Peyer's patch (tissue), 4 donors: ENCODE measurements around the gene ERC2. TPM values are rescaled to one million over a fixed set of nuclear protein-coding genes. Genes with fewer than 3 reads are reported as not detected.

ENCODE experiments used
- DNase-seq, 3 donors: peaks; one replicate each; pipeline ENCODE4 v3.0.0-alpha.2; 2017 to 2019
- H3K27ac ChIP-seq, 4 donors: fragments of 200-600 bp; sonication (generic); one replicate each; pipeline ENCODE4 v1.5.1; 2016 to 2019
- H3K27me3 ChIP-seq, 2 donors: fragments of 200-600 bp; sonication (generic); one replicate each; pipeline ENCODE4 v1.5.1; 2019
- H3K36me3 ChIP-seq, 3 donors: fragments of 200-600 bp; sonication (generic); one replicate each; pipeline ENCODE4 v1.5.1; 2016 to 2019
- H3K4me1 ChIP-seq, 4 donors: fragments of 200-600 bp; sonication (generic); one replicate each; pipeline ENCODE4 v1.5.1; 2016 to 2019
- H3K4me3 ChIP-seq, 4 donors: fragments of 200-600 bp; sonication (generic); 1 replicate in 3 of 4; 2 replicates in 1 of 4; pipeline ENCODE4 v1.5.1; 2016 to 2019; ENCODE audit warnings: mild to moderate bottlenecking in 1 of 4
- H3K9me3 ChIP-seq, 4 donors: fragments of 200-600 bp; sonication (generic); one replicate each; pipeline ENCODE4 v1.5.1; 2016 to 2019; ENCODE audit warnings: mild to moderate bottlenecking in 1 of 4
- POLR2A ChIP-seq, 2 donors: fragments of 450-650 bp; IDR thresholded peaks; one replicate each; pipeline ENCODE4 v1.5.1; 2017; ENCODE audit warnings: antibody characterized with exemption in 2 of 2, mild to moderate bottlenecking in 2 of 2, moderate library complexity in 2 of 2
- total RNA-seq, 4 donors: library from RNA; depleted of rRNA; stranded (reverse); fragments of >200 nt; gene quantifications; one replicate each; pipeline ENCODE4 v1.1.0, GENCODE V29; 2016
- TF ChIP-seq, protein P1 (sequence below), 6 experiments: fragments of 450-650 bp in 4 of 6; fragments of 200-600 bp in 2 of 6; sonication (generic) in 1 of 6; IDR thresholded peaks; one replicate each; pipeline ENCODE4 v1.5.1; 2017 to 2019; ENCODE audit warnings: antibody characterized with exemption in 6 of 6, mild to moderate bottlenecking in 3 of 6, moderate library complexity in 1 of 6

The ERC2 gene
- total RNA-seq, 4 donors from 2014 or later = 0.18 to 0.83 TPM; not detected in 2

DNA sequence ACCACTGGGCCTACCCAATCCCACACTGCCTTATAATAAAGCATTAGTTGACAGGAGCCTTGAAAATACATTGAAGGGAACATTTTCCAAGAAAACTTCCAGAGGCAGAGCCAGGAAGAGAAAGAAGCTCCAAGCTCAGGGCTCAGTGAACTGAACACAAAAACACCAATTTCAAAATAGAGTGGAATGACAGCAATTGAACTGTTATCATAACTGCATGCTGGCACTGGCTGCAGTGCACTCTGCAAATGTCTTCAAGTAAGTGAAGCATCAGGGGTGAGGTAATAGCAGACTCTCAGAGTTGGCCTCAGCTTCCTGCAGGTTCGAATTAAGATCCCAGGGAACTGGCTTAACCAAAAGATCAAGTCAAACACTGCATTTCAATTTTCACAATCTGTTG is 593.2 kb downstream of the ERC2 start:
- no peaks in the 10 kb centered on the region for H3K27me3 ChIP-seq
- H3K27ac ChIP-seq = no peak overlapping the region
- no peaks in the 10 kb centered on the region for H3K9me3 ChIP-seq
- H3K4me3 ChIP-seq = no peak overlapping the region
- TF ChIP-seq, protein P1, sequence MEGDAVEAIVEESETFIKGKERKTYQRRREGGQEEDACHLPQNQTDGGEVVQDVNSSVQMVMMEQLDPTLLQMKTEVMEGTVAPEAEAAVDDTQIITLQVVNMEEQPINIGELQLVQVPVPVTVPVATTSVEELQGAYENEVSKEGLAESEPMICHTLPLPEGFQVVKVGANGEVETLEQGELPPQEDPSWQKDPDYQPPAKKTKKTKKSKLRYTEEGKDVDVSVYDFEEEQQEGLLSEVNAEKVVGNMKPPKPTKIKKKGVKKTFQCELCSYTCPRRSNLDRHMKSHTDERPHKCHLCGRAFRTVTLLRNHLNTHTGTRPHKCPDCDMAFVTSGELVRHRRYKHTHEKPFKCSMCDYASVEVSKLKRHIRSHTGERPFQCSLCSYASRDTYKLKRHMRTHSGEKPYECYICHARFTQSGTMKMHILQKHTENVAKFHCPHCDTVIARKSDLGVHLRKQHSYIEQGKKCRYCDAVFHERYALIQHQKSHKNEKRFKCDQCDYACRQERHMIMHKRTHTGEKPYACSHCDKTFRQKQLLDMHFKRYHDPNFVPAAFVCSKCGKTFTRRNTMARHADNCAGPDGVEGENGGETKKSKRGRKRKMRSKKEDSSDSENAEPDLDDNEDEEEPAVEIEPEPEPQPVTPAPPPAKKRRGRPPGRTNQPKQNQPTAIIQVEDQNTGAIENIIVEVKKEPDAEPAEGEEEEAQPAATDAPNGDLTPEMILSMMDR (IDR thresholded peaks at IDR 0.05) = no peak
- no peak for TF ChIP-seq POLR2A (IDR thresholded peaks at IDR 0.05)
- H3K4me1 ChIP-seq = no peaks in the 10 kb centered on the region
- no peaks in the 10 kb centered on the region for H3K36me3 ChIP-seq
- no peak for DNase-seq

DNA sequence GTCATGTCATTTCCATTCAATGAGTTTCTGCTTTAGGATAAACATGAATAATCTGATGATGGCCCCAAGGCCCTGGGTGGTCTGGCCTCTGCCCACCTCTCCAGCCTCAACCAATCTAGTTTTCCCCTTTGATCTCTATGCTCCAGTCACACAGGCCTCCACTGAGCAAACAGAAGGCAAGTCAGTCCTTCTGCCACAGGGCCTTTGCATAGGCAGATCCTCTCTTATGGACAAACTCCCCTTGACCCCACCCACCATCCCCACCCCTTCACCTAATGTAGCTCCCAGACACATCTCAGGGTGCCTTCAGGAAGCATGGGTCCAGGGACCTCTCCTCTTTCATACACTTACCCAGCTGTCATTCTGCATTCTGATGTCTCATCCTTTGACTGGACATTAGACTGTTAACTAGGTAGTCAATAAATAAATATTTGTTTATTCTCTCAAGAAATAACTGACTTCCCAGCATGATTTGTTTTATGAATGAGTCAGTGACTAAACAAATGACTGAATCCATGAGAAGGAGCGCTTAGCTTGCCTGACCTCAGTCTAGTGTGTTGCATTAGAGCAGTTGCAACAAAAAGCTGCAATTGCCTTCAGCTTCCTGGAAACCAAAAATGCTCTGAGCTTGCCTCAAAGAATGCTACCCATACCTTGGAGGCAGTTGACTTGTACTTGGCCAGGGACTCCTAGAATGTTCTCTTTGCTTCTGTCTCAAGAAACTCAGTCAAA is 594.6 kb downstream of the ERC2 start:
- TF ChIP-seq POLR2A (IDR thresholded peaks at IDR 0.05) = no peak
- TF ChIP-seq, protein P1 (IDR thresholded peaks at IDR 0.05) = no peak
- no peak overlapping the region for H3K4me3 ChIP-seq
- H3K9me3 ChIP-seq = no peaks in the 10 kb centered on the region
- H3K4me1 ChIP-seq = no peaks in the 10 kb centered on the region
- no peak for DNase-seq
- no peak overlapping the region for H3K27ac ChIP-seq
- no peaks in the 10 kb centered on the region for H3K27me3 ChIP-seq
- H3K36me3 ChIP-seq = no peaks in the 10 kb centered on the region

DNA sequence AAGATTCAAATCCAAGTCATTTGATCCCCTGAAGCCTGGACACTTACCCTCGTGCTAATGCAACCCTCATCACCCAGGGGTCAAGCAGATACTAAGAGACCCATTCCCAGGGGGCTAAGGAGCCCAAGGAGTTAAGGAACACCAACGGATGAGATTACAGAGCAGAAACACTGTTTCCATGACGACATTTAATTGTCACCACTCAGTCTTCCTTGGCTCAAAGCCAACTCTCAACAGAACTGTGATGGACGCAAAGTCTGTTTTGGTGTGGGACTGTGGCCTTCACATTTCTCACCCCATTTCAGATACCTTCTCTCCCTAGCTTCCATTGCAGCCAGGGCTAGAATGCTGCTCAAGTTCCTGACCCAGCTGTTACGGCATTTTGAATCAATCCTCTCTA is 597.7 kb downstream of the ERC2 start:
- Histone ChIP-seq H3K4me3 (no peak overlapping the region), H3K27me3 (no peaks in the 10 kb centered on the region), H3K9me3 (no peaks in the 10 kb centered on the region), H3K4me1 (no peaks in the 10 kb centered on the region), H3K36me3 (no peaks in the 10 kb centered on the region), H3K27ac (no peak overlapping the region)
- TF ChIP-seq POLR2A (IDR thresholded peaks at IDR 0.05) = no peak
- TF ChIP-seq, protein P1 (IDR thresholded peaks at IDR 0.05) = no peak
- DNase-seq = no peak

DNA sequence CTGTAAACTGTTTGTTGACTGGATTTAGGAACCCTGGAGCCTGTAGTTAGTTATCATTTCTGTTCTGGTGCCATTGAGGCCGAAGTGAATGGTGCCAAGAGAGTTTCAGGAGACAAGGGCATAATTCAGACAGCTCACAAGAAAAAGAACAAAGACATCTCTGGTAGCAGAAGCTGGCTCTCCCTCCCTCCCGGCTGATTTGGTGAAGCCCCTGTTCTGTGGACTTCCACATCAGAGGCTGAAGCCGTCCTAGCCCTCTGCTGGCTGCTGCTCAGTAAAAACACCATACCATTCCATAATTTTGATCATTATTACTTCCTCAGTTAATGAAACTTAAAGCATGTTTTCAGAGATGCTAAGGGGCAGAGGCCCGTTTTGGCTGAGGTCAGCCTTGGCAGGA is 599.9 kb downstream of the ERC2 start:
- Histone ChIP-seq H3K4me3 (no peak overlapping the region), H3K27me3 (no peaks in the 10 kb centered on the region), H3K36me3 (no peaks in the 10 kb centered on the region), H3K9me3 (no peaks in the 10 kb centered on the region), H3K27ac (no peak overlapping the region), H3K4me1 (no peaks in the 10 kb centered on the region)
- DNase-seq = no peak
- TF ChIP-seq, protein P1 (IDR thresholded peaks at IDR 0.05) = no peak

DNA sequence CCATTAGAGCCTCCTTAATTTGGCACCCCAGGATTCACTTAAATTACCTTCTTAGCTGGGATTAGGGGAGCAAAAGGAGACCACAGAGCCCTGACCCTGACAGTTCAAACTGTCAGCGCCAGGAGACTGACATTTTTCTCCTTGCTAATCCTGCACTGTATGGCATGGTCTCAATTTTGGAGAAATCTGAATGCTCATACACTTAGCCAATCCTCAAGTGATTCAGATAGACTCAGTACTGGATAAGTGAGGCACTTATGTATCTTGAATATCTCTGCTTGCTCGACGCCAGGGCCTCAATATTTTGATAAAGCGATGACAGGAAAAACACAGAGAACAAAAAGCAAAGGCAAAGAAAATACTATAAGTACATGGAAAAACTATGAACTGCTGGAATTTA is 605.2 kb downstream of the ERC2 start:
- Histone ChIP-seq H3K9me3 (no peaks in the 10 kb centered on the region), H3K4me1 (no peaks in the 10 kb centered on the region), H3K4me3 (no peak overlapping the region), H3K27me3 (no peaks in the 10 kb centered on the region), H3K27ac (no peak overlapping the region), H3K36me3 (no peaks in the 10 kb centered on the region)
- TF ChIP-seq POLR2A (IDR thresholded peaks at IDR 0.05) = no peak
- TF ChIP-seq, protein P1 (IDR thresholded peaks at IDR 0.05) = no peak
- no peak for DNase-seq
